Activated T-helper 1 cell treated with anti-CD3 and anti-CD28 coated beads, Interleukin-12 subunit alpha, Interleukin-12 subunit beta, Interleukin-2, Interleukin-4 antibody, amounts not matched to agents 30 ng/mL and 10 ng/mL and 1 ng/mL, durations not matched to agents 14 hours and 24 hours and 36 hours (primary cell): ENCODE measurements around the gene RUNX2. TPM values are rescaled to one million over a fixed set of nuclear protein-coding genes. Genes with fewer than 3 reads are reported as not detected.

Experiments used
- DNase-seq: peaks from one replicate; pipeline ENCODE4 v3.0.0; 2021; ENCODE audit warnings: low spot score
- H3K27ac Mint-ChIP-seq: one replicate; pipeline ENCODE4 v1.8.0; 2021; ENCODE audit warnings: mild to moderate bottlenecking, mixed read lengths
- H3K27me3 Mint-ChIP-seq: one replicate; pipeline ENCODE4 v1.8.0; 2022; ENCODE audit warnings: mild to moderate bottlenecking, moderate library complexity, mixed read lengths; ENCODE audit not compliant: insufficient read depth
- H3K36me3 Mint-ChIP-seq: one replicate; pipeline ENCODE4 v1.8.0; 2021; ENCODE audit warnings: low read depth, mixed read lengths
- H3K4me1 Mint-ChIP-seq: one replicate; pipeline ENCODE4 v1.8.0; 2021; ENCODE audit warnings: low read depth, mixed read lengths
- H3K4me3 Mint-ChIP-seq: one replicate; pipeline ENCODE4 v1.8.0; 2021; ENCODE audit warnings: mild to moderate bottlenecking, moderate library complexity, mixed read lengths
- H3K9me3 Mint-ChIP-seq: one replicate; pipeline ENCODE4 v1.8.0; 2021; ENCODE audit warnings: mixed read lengths
- intact Hi-C: fragments of 100-400 bp; cut with micrococcal nuclease; formaldehyde crosslinking; loops from one replicate; pipeline ENCODE4 v1.15.1; 2024
- total RNA-seq: library from RNA; stranded (reverse); gene quantifications from 2 replicates; pipeline ENCODE4 v1.2.3, GENCODE V29; 2022

RUNX2 gene
- total RNA-seq, 1 donor from 2014 or later = 12.7 TPM

- Mint-ChIP-seq H3K4me1 (no peaks in the 10 kb centered on the region), H3K9me3 (no peaks in the 10 kb centered on the region), H3K27me3 (no peaks in the 10 kb centered on the region), H3K36me3 (peaks cover 16% of the 10 kb centered on the region), H3K4me3 (no peak overlapping the region), H3K27ac (no peak overlapping the region)
- no peak for DNase-seq
- intact Hi-C loops = no loop called here
Observed at GRCh38 chr6:45513843-45514242, 185.7 kb downstream of the RUNX2 start.

DNA sequence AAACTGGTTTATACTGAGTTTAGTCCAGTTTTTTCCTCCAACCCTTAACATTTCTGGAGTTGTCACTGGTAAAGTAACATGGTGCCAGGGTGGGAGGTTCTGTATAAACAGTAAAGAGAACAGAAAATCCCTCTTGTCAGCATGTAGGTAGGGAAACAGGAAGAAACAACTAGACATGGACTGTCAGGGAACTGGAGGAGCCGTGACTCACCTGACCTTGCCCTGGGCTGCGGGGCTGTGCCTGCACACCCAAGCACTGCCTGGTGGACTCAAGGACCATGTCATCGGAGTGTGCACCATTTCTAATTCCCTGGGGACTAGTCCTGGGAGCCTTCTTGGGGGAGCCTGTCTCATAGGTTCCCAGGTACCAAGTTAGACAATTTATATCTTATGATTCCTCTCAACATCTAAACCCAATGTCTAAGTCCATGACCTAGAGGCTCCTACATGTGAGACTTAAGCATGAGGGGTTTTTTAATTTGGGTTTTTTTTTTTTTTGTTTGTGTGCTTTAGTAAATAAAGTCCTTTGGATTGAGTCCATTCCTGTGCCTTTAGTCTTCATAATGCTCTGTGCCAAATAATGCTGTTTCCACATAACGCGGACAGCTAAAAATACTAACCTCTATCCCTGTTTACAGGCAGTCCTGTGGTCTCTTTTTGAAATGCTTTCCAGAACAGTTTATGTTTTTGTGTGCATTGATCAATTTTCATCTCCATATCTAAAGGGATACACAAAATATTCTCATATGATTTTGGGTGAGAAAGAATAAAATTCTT, 186.5 kb downstream of the RUNX2 start:
- intact Hi-C loops = no loop called here
- Mint-ChIP-seq H3K36me3 (peaks cover 14% of the 10 kb centered on the region), H3K4me3 (no peak overlapping the region), H3K27ac (no peak overlapping the region), H3K4me1 (no peaks in the 10 kb centered on the region), H3K27me3 (no peaks in the 10 kb centered on the region), H3K9me3 (no peaks in the 10 kb centered on the region)
- DNase-seq = no peak

DNA sequence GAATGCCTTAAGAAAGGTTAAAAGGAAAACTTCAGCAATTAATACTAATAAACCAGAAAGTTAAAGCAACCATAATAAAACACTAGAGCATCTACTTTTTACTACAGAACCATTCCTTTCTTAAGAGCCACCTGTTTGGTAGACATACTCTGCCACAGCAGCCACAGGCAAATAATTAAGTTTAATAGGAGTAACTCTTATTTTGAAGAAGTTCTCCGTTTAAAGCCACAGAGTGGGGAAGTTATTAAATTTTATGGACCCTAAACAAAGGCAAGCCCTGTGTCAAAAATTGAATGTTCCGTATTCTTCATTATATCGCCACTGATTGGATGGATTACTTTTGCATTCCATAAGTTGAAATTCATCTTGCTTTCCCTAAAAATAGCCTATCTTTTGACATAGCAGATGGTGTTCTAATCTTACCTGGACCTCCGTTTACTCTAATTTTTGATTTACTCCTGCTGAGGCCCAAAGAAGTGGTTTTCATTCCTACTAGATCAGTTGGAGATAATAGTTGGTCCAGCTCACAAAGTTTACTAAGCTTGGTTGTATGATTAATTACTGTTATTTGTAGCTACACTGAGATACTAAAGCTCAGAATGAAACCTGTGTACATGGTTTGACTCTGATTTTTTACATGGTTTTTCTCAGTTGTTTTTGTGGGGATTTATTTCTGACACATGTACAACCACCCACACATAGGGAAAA, 190.0 kb downstream of the RUNX2 start:
- peaks cover 7% of the 10 kb centered on the region for H3K36me3 Mint-ChIP-seq
- peaks cover 13% of the 10 kb centered on the region for H3K4me1 Mint-ChIP-seq

DNA sequence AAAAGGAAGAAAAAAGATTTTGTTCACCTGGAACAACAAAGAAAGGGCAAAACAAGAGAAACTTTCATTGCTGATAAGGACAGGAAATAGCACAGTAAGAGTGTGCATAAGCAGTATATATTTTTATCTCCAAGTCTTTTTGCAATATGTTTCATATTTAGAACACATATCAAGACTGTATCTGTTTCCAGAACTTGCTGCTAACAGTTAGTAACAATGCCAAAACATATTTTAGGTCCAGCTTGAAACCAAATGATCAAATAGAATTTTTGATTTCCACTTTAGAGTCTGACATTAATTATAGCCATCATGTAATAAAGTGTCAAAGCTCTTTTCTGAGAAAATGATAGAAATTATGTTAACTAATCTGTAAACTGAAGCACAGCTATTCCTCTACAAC, 193.1 kb downstream of the RUNX2 start:
- Mint-ChIP-seq H3K4me1 (peaks cover 13% of the 10 kb centered on the region), H3K4me3 (no peak overlapping the region), H3K36me3 (peaks cover 2% of the 10 kb centered on the region), H3K9me3 (no peaks in the 10 kb centered on the region), H3K27me3 (no peaks in the 10 kb centered on the region), H3K27ac (no peak overlapping the region)
- DNase-seq = no peak
- intact Hi-C loops = no loop called here

More for the DNA sequence above, 190.0 kb downstream of the RUNX2 start:
- intact Hi-C loops = no loop called here
- H3K27me3 Mint-ChIP-seq = no peaks in the 10 kb centered on the region
- no peak overlapping the region for H3K4me3 Mint-ChIP-seq
- no peaks in the 10 kb centered on the region for H3K9me3 Mint-ChIP-seq
- H3K27ac Mint-ChIP-seq = no peak overlapping the region
- DNase-seq = no peak

DNA sequence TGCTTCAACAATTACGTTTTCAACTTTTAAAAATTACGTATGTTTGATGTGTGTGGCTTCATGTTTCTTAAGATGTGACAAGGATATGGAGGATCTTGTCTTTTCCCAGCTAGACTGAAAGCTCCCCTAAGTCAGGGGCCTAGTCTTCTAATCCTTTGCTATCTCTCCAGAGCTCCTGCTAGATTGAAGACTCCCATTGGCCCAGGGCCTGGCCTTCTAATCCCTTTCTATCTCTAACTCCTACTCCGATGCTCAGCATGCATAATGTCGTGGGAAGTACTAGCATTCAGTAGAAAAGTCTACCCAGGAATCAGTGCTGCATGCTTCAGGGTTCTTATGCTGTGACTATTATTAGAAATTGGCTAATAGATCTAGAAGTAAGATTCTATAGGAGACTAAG, 194.4 kb downstream of the RUNX2 start:
- H3K27ac Mint-ChIP-seq = no peak overlapping the region
- no peaks in the 10 kb centered on the region for H3K27me3 Mint-ChIP-seq
- H3K4me3 Mint-ChIP-seq = no peak overlapping the region
- peaks cover 1% of the 10 kb centered on the region for H3K36me3 Mint-ChIP-seq
- peaks cover 13% of the 10 kb centered on the region for H3K4me1 Mint-ChIP-seq
- DNase-seq = no peak
- intact Hi-C loops = no loop called here
- H3K9me3 Mint-ChIP-seq = no peaks in the 10 kb centered on the region

GRCh38 chr6:45527210-45527609, 199.1 kb downstream of the RUNX2 start:
- Mint-ChIP-seq H3K27me3 (no peaks in the 10 kb centered on the region), H3K27ac (no peak overlapping the region), H3K4me1 (no peaks in the 10 kb centered on the region), H3K9me3 (peaks cover 3% of the 10 kb centered on the region), H3K4me3 (no peak overlapping the region), H3K36me3 (peaks cover 12% of the 10 kb centered on the region)
- intact Hi-C loops = no loop called here
- DNase-seq = no peak

DNA sequence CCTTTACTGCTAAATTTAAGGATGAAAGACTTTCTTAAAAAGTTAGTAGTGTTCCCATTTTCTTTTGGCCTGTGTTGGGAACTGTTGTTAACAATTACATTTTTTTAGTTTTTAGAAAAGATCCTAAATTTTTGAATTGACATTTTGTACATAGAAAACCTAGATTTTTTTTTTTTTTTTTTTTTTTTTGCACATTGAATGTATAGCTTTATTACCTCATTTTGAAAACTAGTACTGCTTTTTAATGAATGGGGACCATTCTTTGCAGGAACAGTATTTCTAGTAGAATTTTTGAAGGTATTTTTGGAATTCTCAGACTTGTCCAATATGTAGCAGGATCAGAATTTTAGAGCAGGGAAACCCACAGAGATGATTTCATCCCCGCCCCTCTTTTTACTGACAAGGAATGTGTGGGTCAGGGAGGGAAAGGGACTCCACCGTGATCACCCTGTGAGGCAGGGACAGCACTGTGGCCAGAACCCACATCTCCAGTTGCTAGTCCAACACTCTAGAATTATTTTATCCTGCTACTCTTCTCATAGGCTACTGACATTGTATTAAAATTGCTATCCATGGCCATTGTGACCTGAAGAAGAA, 204.0 kb downstream of the RUNX2 start:
- peaks cover 3% of the 10 kb centered on the region for H3K9me3 Mint-ChIP-seq
- peaks cover 7% of the 10 kb centered on the region for H3K4me1 Mint-ChIP-seq
- H3K4me3 Mint-ChIP-seq = no peak overlapping the region
- H3K27me3 Mint-ChIP-seq = no peaks in the 10 kb centered on the region
- no peak overlapping the region for H3K27ac Mint-ChIP-seq
- peaks cover 29% of the 10 kb centered on the region for H3K36me3 Mint-ChIP-seq
- no peak for DNase-seq
- intact Hi-C loops = no loop called here

- Mint-ChIP-seq H3K27me3 (no peaks in the 10 kb centered on the region), H3K36me3 (peaks cover 27% of the 10 kb centered on the region), H3K9me3 (peaks cover 1% of the 10 kb centered on the region), H3K27ac (no peak overlapping the region), H3K4me1 (peaks cover 7% of the 10 kb centered on the region), H3K4me3 (no peak overlapping the region)
- no peak for DNase-seq
- intact Hi-C loops = no loop called here
Observed at GRCh38 chr6:45532721-45533210, 204.6 kb downstream of the RUNX2 start.

GRCh38 chr6:45533386-45533785, 205.3 kb downstream of the RUNX2 start:
- intact Hi-C loops = no loop called here
- Mint-ChIP-seq H3K9me3 (no peaks in the 10 kb centered on the region), H3K27ac (no peak overlapping the region), H3K4me3 (no peak overlapping the region), H3K4me1 (peaks cover 7% of the 10 kb centered on the region), H3K36me3 (peaks cover 23% of the 10 kb centered on the region), H3K27me3 (no peaks in the 10 kb centered on the region)
- no peak for DNase-seq

- Mint-ChIP-seq H3K4me1 (peaks cover 7% of the 10 kb centered on the region), H3K9me3 (no peaks in the 10 kb centered on the region), H3K36me3 (peaks cover 24% of the 10 kb centered on the region), H3K27me3 (no peaks in the 10 kb centered on the region), H3K27ac (no peak overlapping the region), H3K4me3 (no peak overlapping the region)
- no peak for DNase-seq
- intact Hi-C loops = no loop called here
Observed at GRCh38 chr6:45535933-45536332, 207.8 kb downstream of the RUNX2 start.

- DNase-seq = no peak
- H3K9me3 Mint-ChIP-seq = no peaks in the 10 kb centered on the region
- intact Hi-C loops = no loop called here
- peaks cover 25% of the 10 kb centered on the region for H3K36me3 Mint-ChIP-seq
- H3K4me1 Mint-ChIP-seq = peaks cover 7% of the 10 kb centered on the region
- H3K27ac Mint-ChIP-seq = no peak overlapping the region
- no peaks in the 10 kb centered on the region for H3K27me3 Mint-ChIP-seq
- H3K4me3 Mint-ChIP-seq = no peak overlapping the region
Observed at GRCh38 chr6:45537539-45537938, 209.4 kb downstream of the RUNX2 start.

- Mint-ChIP-seq H3K4me1 (peaks cover 8% of the 10 kb centered on the region), H3K36me3 (peaks cover 25% of the 10 kb centered on the region), H3K4me3 (no peak overlapping the region), H3K27ac (no peak overlapping the region), H3K9me3 (no peaks in the 10 kb centered on the region), H3K27me3 (no peaks in the 10 kb centered on the region)
- intact Hi-C loops = no loop called here
- DNase-seq = no peak
Observed at GRCh38 chr6:45538641-45539547, 210.8 kb downstream of the RUNX2 start.
